H1 (cell line): ENCODE measurements around the gene TRIM5. TPM values are rescaled to one million over a fixed set of nuclear protein-coding genes. Genes with fewer than 3 reads are reported as not detected.

Experiments used
- CTCF ChIA-PET: fragments of 300-600 bp; sonication (Branson Sonifier 250); formaldehyde crosslinking; loops from one replicate; lab custom pipeline; 2021; ENCODE audit not compliant: partially characterized antibody; lab: Charles Lee
- POLR2A ChIA-PET: fragments of 300-600 bp; sonication (Branson Sonifier 250); formaldehyde crosslinking; loops from one replicate; lab custom pipeline; 2021; ENCODE audit warnings: inconsistent platforms; ENCODE audit not compliant: partially characterized antibody; lab: Charles Lee
- DNase-seq, 2 experiments: peaks; one replicate each; pipeline versions ENCODE4 v3.0.0 to v3.0.0-alpha.2; 2010 to 2022; ENCODE audit warnings: low spot score in 2 of 2, low read depth in 1 of 2, mixed read lengths in 1 of 2
- FAIRE-seq: peaks from 2 replicates; lab custom pipeline; 2011; peaks lifted over from hg19 to GRCh38; lab: Jason Lieb, UNC
- H2AFZ ChIP-seq: 2 replicates; pipeline ENCODE4 v1.8.1; 2012; ENCODE audit warnings: low read length, inconsistent platforms
- H2AK5ac ChIP-seq: 2 replicates; pipeline ENCODE4 v1.6.1; 2013; ENCODE audit warnings: low read depth, low read length
- H2BK120ac ChIP-seq: replicated peaks from 2 replicates; pipeline ENCODE3; 2013; ENCODE audit warnings: low read depth, low read length, inconsistent platforms
- H2BK12ac ChIP-seq: 2 replicates; pipeline ENCODE4 v1.6.1; 2013; ENCODE audit warnings: low read depth, low read length
- H2BK15ac ChIP-seq: 2 replicates; pipeline ENCODE4 v1.6.1; 2013; ENCODE audit warnings: low read length
- H2BK20ac ChIP-seq: 2 replicates; pipeline ENCODE4 v1.6.1; 2013; ENCODE audit warnings: low read length
- H2BK5ac ChIP-seq: 2 replicates; pipeline ENCODE4 v1.6.1; 2013; ENCODE audit warnings: low read depth, low read length
- H3K14ac ChIP-seq: 2 replicates; pipeline ENCODE4 v1.6.1; 2013; ENCODE audit warnings: inconsistent platforms; ENCODE audit not compliant: insufficient read length
- H3K18ac ChIP-seq: 2 replicates; pipeline ENCODE4 v1.6.1; 2013; ENCODE audit warnings: low read length; ENCODE audit errors: extremely low read depth
- H3K23ac ChIP-seq: 2 replicates; pipeline ENCODE4 v1.6.1; 2013; ENCODE audit warnings: inconsistent platforms; ENCODE audit not compliant: insufficient read length
- H3K23me2 ChIP-seq: 2 replicates; pipeline ENCODE4 v1.6.1; 2013; ENCODE audit warnings: low read depth, low read length
- H3K27ac ChIP-seq: 2 replicates; pipeline ENCODE4 v1.6.1; 2011; ENCODE audit warnings: low read depth, low read length, inconsistent platforms
- H3K27me3 ChIP-seq, 4 experiments: replicated peaks in 1 of 4; 1 replicate in 1 of 4; 2 replicates in 3 of 4; pipeline versions ENCODE4 v1.6.1 to v1.8.1; 2011 to 2013; ENCODE audit warnings: low read length in 3 of 4, mild to moderate bottlenecking in 3 of 4, inconsistent platforms in 2 of 4, mixed read lengths in 2 of 4, moderate library complexity in 1 of 4; ENCODE audit not compliant: control insufficient read depth in 3 of 4, insufficient read depth in 3 of 4; ENCODE audit errors: extremely low read depth in 1 of 4
- H3K36me3 ChIP-seq, 4 experiments: 2 replicates each; pipeline versions ENCODE4 v1.6.1 to v1.8.1; 2011 to 2013; ENCODE audit warnings: mild to moderate bottlenecking in 4 of 4, low read length in 3 of 4, moderate library complexity in 2 of 4, control low read depth in 1 of 4, inconsistent platforms in 1 of 4; ENCODE audit not compliant: insufficient read depth in 4 of 4, control insufficient read depth in 2 of 4
- H3K4ac ChIP-seq: replicated peaks from 2 replicates; pipeline ENCODE3; 2013; ENCODE audit warnings: low read length, low read depth, mixed read lengths, inconsistent platforms; ENCODE audit not compliant: insufficient read length
- H3K4me1 ChIP-seq, 4 experiments: replicated peaks in 1 of 4; 1 replicate in 1 of 4; 2 replicates in 3 of 4; pipeline versions ENCODE4 v1.6.1 to v1.8.1; 2011 to 2013; ENCODE audit warnings: low read length in 3 of 4, inconsistent platforms in 2 of 4, mixed read lengths in 1 of 4; ENCODE audit not compliant: insufficient read depth in 4 of 4, control insufficient read depth in 3 of 4
- H3K4me2 ChIP-seq, 2 experiments: 2 replicates each; pipeline versions ENCODE4 v1.6.1 to v1.8.1; 2011 to 2013; ENCODE audit warnings: low read depth in 2 of 2, low read length in 2 of 2, control low read depth in 1 of 2, inconsistent platforms in 1 of 2, mild to moderate bottlenecking in 1 of 2; ENCODE audit not compliant: insufficient read depth in 1 of 2
- H3K4me3 ChIP-seq, 4 experiments: fragments of 200-600, 300-600 bp in 1 of 4; sonication (generic), shearing (Covaris generic), sonication (Bioruptor Twin) in 1 of 4; 2 replicates each; pipeline versions ENCODE4 v1.5.1 to v1.8.1; 2011 to 2016; ENCODE audit warnings: low read length in 4 of 4, low read depth in 3 of 4, control low read depth in 2 of 4, inconsistent platforms in 2 of 4, mild to moderate bottlenecking in 2 of 4, mixed read lengths in 1 of 4, moderate library complexity in 1 of 4; ENCODE audit not compliant: insufficient read depth in 2 of 4; ENCODE audit errors: extremely low read depth in 1 of 4
- H3K56ac ChIP-seq: replicated peaks from 2 replicates; pipeline ENCODE3; 2013; ENCODE audit warnings: low read depth, mild to moderate bottlenecking, mixed read lengths, low read length, inconsistent platforms; ENCODE audit not compliant: insufficient read length
- H3K79me1 ChIP-seq: 2 replicates; pipeline ENCODE4 v1.6.1; 2013; ENCODE audit warnings: low read depth, low read length, control low read depth
- H3K79me2 ChIP-seq, 2 experiments: 2 replicates each; pipeline versions ENCODE4 v1.6.1 to v1.8.1; 2012 to 2013; ENCODE audit warnings: low read length in 2 of 2, mild to moderate bottlenecking in 2 of 2, inconsistent platforms in 1 of 2; ENCODE audit not compliant: insufficient read depth in 2 of 2, control insufficient read depth in 1 of 2
- H3K9ac ChIP-seq, 4 experiments: replicated peaks in 1 of 4; 1 replicate in 1 of 4; 2 replicates in 3 of 4; pipeline versions ENCODE4 v1.6.1 to v1.8.1; 2011 to 2013; ENCODE audit warnings: low read depth in 3 of 4, low read length in 3 of 4, control low read depth in 2 of 4, mild to moderate bottlenecking in 2 of 4, moderate library complexity in 2 of 4, inconsistent platforms in 1 of 4; ENCODE audit errors: extremely low read depth in 1 of 4
- H3K9me3 ChIP-seq, 2 experiments: 2 replicates each; pipeline versions ENCODE4 v1.6.1 to v1.8.1; 2012 to 2013; ENCODE audit warnings: mild to moderate bottlenecking in 2 of 2, moderate library complexity in 2 of 2, control low read depth in 1 of 2, inconsistent platforms in 1 of 2, low read depth in 1 of 2, low read length in 1 of 2, mixed read lengths in 1 of 2; ENCODE audit not compliant: insufficient read depth in 2 of 2
- H4K20me1 ChIP-seq, 2 experiments: replicated peaks in 1 of 2; 2 replicates each; pipeline versions ENCODE3 to v1.8.1; 2011 to 2013; ENCODE audit warnings: inconsistent platforms in 2 of 2, low read length in 2 of 2, mild to moderate bottlenecking in 1 of 2; ENCODE audit not compliant: insufficient read depth in 2 of 2, control insufficient read depth in 1 of 2
- H4K5ac ChIP-seq: 2 replicates; pipeline ENCODE4 v1.6.1; 2013; ENCODE audit warnings: low read length, low read depth, mixed read lengths, inconsistent platforms; ENCODE audit not compliant: insufficient read length
- H4K8ac ChIP-seq: 2 replicates; pipeline ENCODE4 v1.8.0; 2013; ENCODE audit warnings: mild to moderate bottlenecking, moderate library complexity, low read length, inconsistent platforms; ENCODE audit not compliant: insufficient read depth; ENCODE audit errors: extremely low read depth
- H4K91ac ChIP-seq: replicated peaks from 2 replicates; pipeline ENCODE3; 2013; ENCODE audit warnings: low read length, mixed read lengths, inconsistent platforms; ENCODE audit not compliant: insufficient read length
- ASH2L ChIP-seq: fragments of 200-600, 300-600 bp; sonication (generic); IDR thresholded peaks from one replicate; pipeline ENCODE4 v1.7.1; 2017; ENCODE audit warnings: low read length
- CHD2 ChIP-seq: IDR thresholded peaks from 2 replicates; pipeline ENCODE4 v1.6.1; 2012; ENCODE audit warnings: low read length, improper control_type of control experiment
- CTCF ChIP-seq, 3 experiments: IDR thresholded peaks; 1 replicate in 2 of 3; 2 replicates in 1 of 3; pipeline versions ENCODE4 v1.5.1 to v1.6.1; 2011; ENCODE audit warnings: low read length in 3 of 3, mild to moderate bottlenecking in 3 of 3, inconsistent platforms in 2 of 3, low read depth in 1 of 3, moderate library complexity in 1 of 3; ENCODE audit not compliant: insufficient read depth in 1 of 3; ENCODE audit errors: control extremely low read depth in 1 of 3
- JUN ChIP-seq: IDR thresholded peaks from 2 replicates; pipeline ENCODE4 v1.6.1; 2011; ENCODE audit warnings: low read depth, mild to moderate bottlenecking, improper control_type of control experiment, low read length
- MAX ChIP-seq: IDR thresholded peaks from 2 replicates; pipeline ENCODE4 v1.6.1; 2012; ENCODE audit warnings: inconsistent platforms
- RAD21 ChIP-seq, 2 experiments: IDR thresholded peaks in 1 of 2; conservative IDR thresholded peaks in 1 of 2; 2 replicates each; pipeline ENCODE4 v1.6.1; 2011; ENCODE audit warnings: low read depth in 2 of 2, low read length in 2 of 2, improper control_type of control experiment in 1 of 2, inconsistent platforms in 1 of 2, mild to moderate bottlenecking in 1 of 2, moderate library complexity in 1 of 2
- RFX5 ChIP-seq: IDR thresholded peaks from 2 replicates; pipeline ENCODE4 v1.6.1; 2011; ENCODE audit warnings: low read depth, low read length, improper control_type of control experiment, borderline replicate concordance
- SRF ChIP-seq: IDR thresholded peaks from 2 replicates; pipeline ENCODE4 v1.6.1; 2011; ENCODE audit warnings: mild to moderate bottlenecking, low read depth, low read length, moderate library complexity
- ZNF274 ChIP-seq: IDR thresholded peaks from 2 replicates; pipeline ENCODE4 v1.7.0; 2012; ENCODE audit warnings: low read length, borderline replicate concordance; ENCODE audit errors: extremely low read depth
- WGBS, 2 experiments: shearing (Covaris generic) in 1 of 2; methylation state at CpG; one replicate each; pipeline versions ENCODE4 v1.1.6 to v1.1.7; 2013 to 2015; ENCODE audit warnings: low lambda C conversion rate in 2 of 2, mixed read lengths in 2 of 2, inconsistent platforms in 1 of 2, low coverage in 1 of 2, missing lambda C conversion rate in 1 of 2; ENCODE audit not compliant: insufficient replicate concordance in 2 of 2, insufficient coverage in 1 of 2, insufficient read length in 1 of 2; ENCODE audit errors: extremely low coverage in 1 of 2, missing lambda C conversion rate in 1 of 2; 5-methylcytosine and 5-hydroxymethylcytosine counted together
- polyA plus RNA-seq, 7 experiments: library from polyadenylated mRNA; depleted of rRNA in 3 of 7; stranded (reverse) in 5 of 7; unstranded in 2 of 7; fragments of >200 nt in 5 of 7; fragments of 200-250 nt in 2 of 7; gene quantifications; 1 replicate in 5 of 7; 2 replicates in 1 of 7; 4 replicates in 1 of 7; pipeline versions ENCODE4 v1.2.1 to v1.2.3, GENCODE V29; 2011 to 2013; ENCODE audit warnings: missing spikeins in 2 of 7, mixed read lengths in 2 of 7
- total RNA-seq: library from RNA; stranded (reverse); fragmentation: NEBNext Ultra II Directional; extraction: Animal tissue kit (Norgen Biotek cat#: 25700); gene quantifications from 2 replicates; pipeline ENCODE4 v1.2.1, GENCODE V29; 2021

Gene TRIM5
- total and polyA plus RNA-seq, 2 of the 8 experiments (the other 6 are each of a cell fraction or from before 2014, with no cell fraction given): 23.5 to 35.5 TPM

GRCh38 chr11:5620651-5621521 is 64.0 kb downstream of the TRIM5 start:
- Histone ChIP-seq H2BK5ac (no peak overlapping the region), H2BK120ac (no peak overlapping the region), H2AK5ac (no peak overlapping the region), H3K14ac (no peak overlapping the region), H4K8ac (no peak overlapping the region), H3K9ac (no peak overlapping the region), H3K4me1 (peaks cover 0 to 17% (median 6%) of the 10 kb centered on the region in 4 experiments; a peak in 4 of 7 replicates), H4K20me1 (no peaks in the 10 kb centered on the region), H2BK12ac (no peak overlapping the region), H3K4ac (no peak overlapping the region), H2AFZ (no peak overlapping the region), H3K4me3 (no peak overlapping the region), H4K91ac (no peak overlapping the region), H3K23ac (no peak overlapping the region), H3K9me3 (no peaks in the 10 kb centered on the region), H3K56ac (no peak overlapping the region), H3K27me3 (no peaks in the 10 kb centered on the region), H3K18ac (no peak overlapping the region), H3K79me2 (no peaks in the 10 kb centered on the region), H3K27ac (no peak overlapping the region), H3K4me2 (no peak overlapping the region), H3K79me1 (no peaks in the 10 kb centered on the region; the same call in 1 of the 2 replicates), H3K23me2 (no peaks in the 10 kb centered on the region), H2BK20ac (no peak overlapping the region), H2BK15ac (no peak overlapping the region), H3K36me3 (no peaks in the 10 kb centered on the region), H4K5ac (no peak overlapping the region)
- 61% methylated on average over 3 of the region's 3 CpGs; no CpG with 5 or more reads in 1 of the 2 experiments for WGBS, 2 experiments
- DNase-seq (no peak), FAIRE-seq (no peak)
- CTCF ChIA-PET: interaction anchor here (0.8 to 2.9 kb wide), 5 partner anchors 9 to 21 kb away, joined by 3 to 15 read pairs (median 6); no protein-coding TSS in a partner anchor
- POLR2A ChIA-PET: interaction anchor here (1.2 to 1.4 kb wide), 2 partner anchors 23 to 68 kb away, joined by 3 read pairs; partner anchors contain the start of gene TRIM22
- TF ChIP-seq RAD21 (IDR thresholded peaks at IDR 0.05 in 1 of 2, conservative IDR thresholded peaks at IDR 0.05 in 1 of 2; ENCODE audit: low read depth in 2 of 2, low read length in 2 of 2) (no peak), RFX5 (no peak), JUN (no peak), CTCF (IDR thresholded peaks at IDR 0.05; ENCODE audit: control extremely low read depth in 1 of 3, insufficient read depth in 1 of 3, low read depth in 1 of 3, low read length in 3 of 3) (no peak), ZNF274 (no peak), SRF (no peak), CHD2 (no peak), MAX (no peak), ASH2L (no peak)
